ENCODE results near the gene AOPEP. TPM values are rescaled to one million over a fixed set of nuclear protein-coding genes. Genes with fewer than 3 reads are reported as not detected.
A peak's percentile ranks its signal among the peaks of the same experiment; 100 is the strongest.

The AOPEP gene
- total and polyA plus RNA-seq, 11 donors, result 105 to 310 (median 185) TPM

- peaks cover 6 to 96% (median 65%) of the 10 kb centered on the region in 12 donors for H3K4me1 ChIP-seq
- H3K36me3 ChIP-seq, result peaks cover 0 to 71% (median 13%) of the 10 kb centered on the region in 9 donors
- intact Hi-C loops (cut with DNase I), result no loop called here
- H3K4me3 ChIP-seq, result no peak overlapping the region
- ATAC-seq, result peak in 1 of 4 donors; percentile 12
- peak overlapping the region in 7 of 12 donors; percentile 2 to 69 (median 32) for H3K27ac ChIP-seq
- no peaks in the 10 kb centered on the region for H3K9me3 ChIP-seq
- TF ChIP-seq CTCF (IDR thresholded peaks at IDR 0.05), result no peak
- no peak for TF ChIP-seq POLR2A (IDR thresholded peaks at IDR 0.05)
- DNase-seq, result no peak
- 63 to 85% (median 71%) methylated on average over 9 of the region's 9 CpGs for WGBS, 4 donors
- no peaks in the 10 kb centered on the region for H3K27me3 ChIP-seq
Measured at GRCh38 chr9:95038666-95039065, 312.2 kb downstream of the AOPEP start.

GRCh38 chr9:95040106-95040505 is 313.6 kb downstream of the AOPEP start:
- DNase-seq (no peak), ATAC-seq (no peak)
- no peak overlapping the region for H3K4me3 ChIP-seq
- H3K27ac ChIP-seq, result peak overlapping the region in 3 of 12 donors; percentile 24 to 37 (median 27)
- no peaks in the 10 kb centered on the region for H3K27me3 ChIP-seq
- peaks cover 6 to 96% (median 64%) of the 10 kb centered on the region in 12 donors for H3K4me1 ChIP-seq
- intact Hi-C loops (cut with DNase I), result no loop called here
- WGBS, 4 donors, result 51 to 59% (median 57%) methylated on average over 5 of the region's 5 CpGs
- H3K9me3 ChIP-seq, result no peaks in the 10 kb centered on the region
- TF ChIP-seq POLR2A (IDR thresholded peaks at IDR 0.05), result no peak
- TF ChIP-seq CTCF (IDR thresholded peaks at IDR 0.05), result no peak
- H3K36me3 ChIP-seq, result peaks cover 0 to 75% (median 12%) of the 10 kb centered on the region in 9 donors

- intact Hi-C loops (cut with DNase I), result no loop called here
- DNase-seq, result no peak
- peak; percentile 46 to 61 (median 57) for ATAC-seq
- H3K9me3 ChIP-seq, result no peaks in the 10 kb centered on the region
- TF ChIP-seq POLR2A (IDR thresholded peaks at IDR 0.05), result no peak
- no peak for TF ChIP-seq CTCF (IDR thresholded peaks at IDR 0.05)
- H3K4me3 ChIP-seq, result no peak overlapping the region
- H3K4me1 ChIP-seq, result peaks cover 9 to 95% (median 62%) of the 10 kb centered on the region in 12 donors
- H3K27me3 ChIP-seq, result peaks cover 0 to 2% (median 0%) of the 10 kb centered on the region in 9 donors
- H3K36me3 ChIP-seq, result peaks cover 0 to 50% (median 7%) of the 10 kb centered on the region in 9 donors
- WGBS, 4 donors, result 42 to 47% (median 44%) methylated on average over 5 of the region's 5 CpGs
- peak overlapping the region; percentile 5 to 90 (median 84) for H3K27ac ChIP-seq
Measured at GRCh38 chr9:95043826-95044225, 317.3 kb downstream of the AOPEP start.

- peaks cover 6 to 97% (median 62%) of the 10 kb centered on the region in 12 donors for H3K4me1 ChIP-seq
- peak overlapping the region; percentile 5 to 90 (median 84) for H3K27ac ChIP-seq
- intact Hi-C loops (cut with DNase I), result loop anchor here in 2 of 10 donors (5.0 kb wide), 1 partner anchor 38 kb away; no protein-coding TSS in a partner anchor
- peak overlapping the region in 5 of 12 donors; percentile 9 to 33 (median 20) for H3K4me3 ChIP-seq
- H3K27me3 ChIP-seq, result peaks cover 0 to 2% (median 0%) of the 10 kb centered on the region in 9 donors
- TF ChIP-seq POLR2A (IDR thresholded peaks at IDR 0.05) (no peak), CTCF (IDR thresholded peaks at IDR 0.05) (peak in 11 of 12 donors; percentile 20 to 50 (median 40))
- H3K9me3 ChIP-seq, result no peaks in the 10 kb centered on the region
- ATAC-seq (peak; percentile 52 to 72 (median 60)), DNase-seq (peak in 2 of 5 donors; percentile 72 to 73)
- 49 to 62% (median 56%) methylated on average over 25 to 36 of the region's 36 CpGs for whole genome bisulfite sequencing, 4 donors
- H3K36me3 ChIP-seq, result peaks cover 0 to 41% (median 7%) of the 10 kb centered on the region in 9 donors
Measured at GRCh38 chr9:95044731-95045508, 318.4 kb downstream of the AOPEP start.

All from heart left ventricle (tissue), 16 donors.